Activated CD4-positive, alpha-beta T cell treated with anti-CD3 and anti-CD28 coated beads for 48 hours (primary cell): ENCODE results near the gene CAMK1.

Experiments used
- DNase-seq: peaks from one replicate; pipeline ENCODE4 v3.0.0-alpha.2; 2020

The CAMK1 gene

DNA sequence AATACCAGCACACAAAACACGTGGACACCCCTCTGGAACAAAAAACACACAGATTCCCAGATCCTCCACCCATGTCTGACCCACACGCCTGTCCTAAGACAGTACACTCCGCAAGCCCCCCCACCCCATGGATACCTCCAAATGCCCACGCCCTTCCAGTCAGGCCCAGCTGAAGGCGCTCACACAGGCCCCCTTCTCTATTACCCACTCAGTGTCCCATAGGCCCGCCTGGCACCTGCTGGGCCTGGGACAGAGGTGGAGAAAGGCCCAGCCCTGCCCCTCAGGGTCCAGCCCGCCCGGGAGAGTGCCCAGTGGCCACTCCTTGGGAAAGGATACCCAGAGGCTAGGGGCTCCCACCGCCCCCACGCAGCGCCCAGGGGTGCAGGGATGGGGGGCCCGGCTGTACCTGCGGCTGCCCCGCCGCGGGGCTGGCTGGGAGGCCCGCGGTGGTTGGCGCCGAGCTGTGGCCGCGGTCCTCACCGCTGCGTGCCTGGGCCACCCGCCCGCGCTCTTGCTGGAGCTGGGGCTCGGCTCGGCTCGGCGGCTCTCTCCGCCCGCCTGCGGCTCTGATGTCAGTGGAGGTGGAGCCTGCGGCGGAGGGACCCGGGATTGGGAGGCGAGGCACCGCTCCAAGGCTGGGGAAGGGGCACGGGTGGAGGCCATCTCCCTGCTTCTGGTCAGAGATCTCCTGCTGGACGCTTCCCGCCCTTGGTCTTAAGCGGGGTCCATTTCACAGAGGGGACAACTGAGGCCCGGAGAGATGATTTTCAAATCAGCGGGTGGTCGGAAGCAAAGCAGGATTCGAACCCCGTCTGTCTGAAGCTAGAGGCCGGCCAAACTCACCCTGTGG is at the start of gene CAMK1:
Gene CAMK1 (minus strand): TSS at position 522 of the 850 bp plus-strand sequence. CDS start 2,198 bp downstream, outside the sequence.
- peak; percentile 83 for DNase-seq

GRCh38 chr3:9818666-9819335 is 49.1 kb upstream of the CAMK1 start:
- no peak for DNase-seq

- no peak for DNase-seq
Observed at GRCh38 chr3:9817436-9817835, 47.7 kb upstream of the CAMK1 start.

GRCh38 chr3:9815986-9816385 is 46.2 kb upstream of the CAMK1 start:
- DNase-seq, result no peak

- DNase-seq, result no peak
Observed at GRCh38 chr3:9812870-9813483, 43.2 kb upstream of the CAMK1 start.

GRCh38 chr3:9810846-9811245 is 41.1 kb upstream of the CAMK1 start:
- no peak for DNase-seq

DNA sequence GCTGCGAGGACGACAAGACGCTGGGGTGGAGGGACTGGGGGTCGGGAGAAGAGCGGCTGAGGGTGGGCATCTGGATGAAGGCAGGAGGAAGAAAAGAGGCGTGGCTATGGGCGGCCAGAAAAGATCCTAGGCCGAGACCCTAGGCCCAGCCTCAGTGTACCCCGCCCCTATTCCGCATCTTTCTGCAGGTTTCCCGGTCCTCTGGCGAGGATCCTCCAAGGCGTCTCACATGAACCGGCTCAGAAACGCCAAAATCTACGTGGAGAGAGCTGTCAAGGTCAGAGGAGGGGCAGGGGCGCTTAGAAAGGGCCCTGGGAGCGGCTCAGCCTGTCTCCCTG is 40.7 kb upstream of the CAMK1 start:
- no peak for DNase-seq

DNA sequence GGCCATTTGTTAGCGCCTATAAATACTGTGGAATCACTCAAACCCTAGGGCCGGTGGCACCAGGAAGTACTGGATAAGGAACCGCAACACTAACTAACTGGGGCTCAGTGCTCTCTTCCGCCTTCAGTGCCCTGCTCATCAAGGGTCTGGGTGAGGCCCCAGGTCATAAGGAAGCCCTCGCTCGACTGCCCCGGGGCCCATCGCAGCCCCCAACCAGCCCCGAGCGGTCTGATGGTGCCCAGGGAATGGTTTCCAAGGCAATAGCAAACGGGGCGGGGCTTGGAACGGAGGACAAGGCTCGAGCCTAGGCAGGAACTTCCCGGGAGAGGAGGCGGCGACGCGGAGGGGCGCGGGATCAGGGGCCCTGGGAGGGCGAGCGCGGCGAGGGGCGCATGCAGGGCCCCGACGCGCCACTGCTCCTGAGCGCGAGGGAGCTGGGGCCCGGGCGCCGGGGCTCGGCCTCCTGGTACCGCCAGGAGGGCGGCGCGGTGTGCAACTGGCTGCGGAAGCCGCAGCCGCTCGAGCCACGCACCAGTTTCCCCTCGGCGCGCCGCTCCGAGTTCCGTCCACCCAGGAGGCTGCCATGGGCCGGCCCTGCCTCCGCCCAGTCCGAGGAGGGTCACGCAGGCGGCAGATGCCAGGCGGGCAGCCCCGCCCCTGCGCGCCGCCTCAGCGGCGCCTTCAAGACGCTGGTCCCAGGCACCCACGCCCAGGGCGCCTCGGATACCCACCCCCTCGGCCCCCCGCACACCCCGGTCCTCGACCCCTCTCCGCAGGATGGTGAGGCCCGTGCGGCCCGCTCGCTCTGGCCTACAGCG is 40.1 kb upstream of the CAMK1 start, which contains the start of gene TTLL3:
Gene TTLL3 (plus strand): TSS at position 648 of the 818 bp plus-strand sequence. CDS start 400 bp downstream, outside the sequence.
- DNase-seq, result peak; percentile 54

GRCh38 chr3:9809239-9809614 is 39.5 kb upstream of the CAMK1 start:
- peak; percentile 25 for DNase-seq

DNA sequence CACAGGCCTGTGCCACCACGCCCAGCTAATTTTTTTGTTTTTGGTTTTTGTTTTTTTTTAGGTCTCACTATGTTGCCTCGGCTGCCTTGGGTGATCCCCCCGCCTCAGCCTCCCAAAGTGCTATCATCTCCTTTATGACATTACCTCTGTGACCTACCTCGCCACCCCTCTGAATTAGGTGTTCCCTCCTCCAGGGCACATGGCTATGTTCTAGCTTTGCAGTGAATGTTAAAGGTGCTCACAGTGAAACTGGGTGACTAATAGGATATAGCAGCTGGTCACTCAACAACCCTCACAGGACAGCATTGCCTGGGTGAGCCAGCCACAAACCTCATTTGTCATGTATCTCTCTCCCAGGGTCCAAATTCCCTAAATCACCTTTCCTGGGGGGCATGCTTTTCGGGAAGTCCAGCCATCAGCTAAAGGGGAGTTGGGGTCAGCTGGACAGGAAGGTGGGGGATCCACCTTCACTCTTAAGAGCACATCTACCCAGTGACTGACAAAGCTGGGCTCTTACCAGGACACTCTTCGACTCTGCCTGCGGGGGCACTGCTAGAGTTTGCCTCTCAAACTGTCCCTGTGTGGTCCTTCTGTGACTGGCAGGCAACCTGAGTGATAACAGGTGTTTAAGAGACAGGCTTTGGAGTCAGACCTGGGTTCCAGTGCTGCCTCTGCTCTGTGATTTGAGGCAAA is 38.7 kb upstream of the CAMK1 start:
- DNase-seq, result peak; percentile 75

DNA sequence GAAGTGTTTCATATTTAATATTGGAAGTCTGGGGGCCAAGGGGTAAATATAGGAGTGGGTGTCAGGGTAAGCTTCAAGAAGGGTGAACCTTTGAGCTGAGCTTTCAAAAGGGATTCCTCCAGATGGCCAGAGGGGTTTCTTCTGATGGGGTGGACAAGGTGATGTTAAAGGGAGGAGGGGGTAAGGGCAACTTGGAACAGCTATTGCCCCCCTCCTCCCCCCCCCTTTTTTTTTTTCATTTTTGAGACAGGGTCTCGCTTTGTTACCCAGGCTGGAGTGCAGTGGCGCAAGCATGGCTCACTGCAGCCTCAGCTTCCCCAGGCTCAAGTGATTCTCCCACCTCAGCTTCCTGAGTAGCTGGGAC is 38.2 kb upstream of the CAMK1 start:
- no peak for DNase-seq

- no peak for DNase-seq
Observed at GRCh38 chr3:9806688-9807589, 37.2 kb upstream of the CAMK1 start.

GRCh38 chr3:9806137-9806536 is 36.4 kb upstream of the CAMK1 start:
- no peak for DNase-seq

- DNase-seq, result no peak
Observed at GRCh38 chr3:9804996-9805395, 35.2 kb upstream of the CAMK1 start.

DNA sequence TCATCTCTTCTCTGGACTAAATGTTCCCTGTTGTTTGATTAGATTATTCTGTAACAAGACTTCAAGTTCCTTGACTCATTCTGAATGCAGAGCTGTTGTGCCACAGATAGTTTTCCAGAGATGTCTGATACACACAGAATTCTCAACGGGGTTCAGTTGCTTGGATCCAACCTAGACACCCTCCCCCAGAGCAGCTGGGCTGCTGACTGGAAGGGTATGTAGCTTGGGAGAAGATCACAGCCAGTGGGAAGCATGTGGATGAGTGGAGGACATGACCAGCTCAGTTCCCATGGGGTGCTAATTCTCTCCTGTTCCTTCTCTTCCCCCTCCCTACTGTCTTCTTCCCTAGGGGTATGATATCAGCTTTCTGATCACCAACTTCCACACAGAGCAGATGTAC is 33.7 kb upstream of the CAMK1 start:
- no peak for DNase-seq

- DNase-seq, result no peak
Observed at GRCh38 chr3:9800529-9800928, 30.8 kb upstream of the CAMK1 start.

- DNase-seq, result no peak
Observed at GRCh38 chr3:9797196-9797945, 27.6 kb upstream of the CAMK1 start.

DNA sequence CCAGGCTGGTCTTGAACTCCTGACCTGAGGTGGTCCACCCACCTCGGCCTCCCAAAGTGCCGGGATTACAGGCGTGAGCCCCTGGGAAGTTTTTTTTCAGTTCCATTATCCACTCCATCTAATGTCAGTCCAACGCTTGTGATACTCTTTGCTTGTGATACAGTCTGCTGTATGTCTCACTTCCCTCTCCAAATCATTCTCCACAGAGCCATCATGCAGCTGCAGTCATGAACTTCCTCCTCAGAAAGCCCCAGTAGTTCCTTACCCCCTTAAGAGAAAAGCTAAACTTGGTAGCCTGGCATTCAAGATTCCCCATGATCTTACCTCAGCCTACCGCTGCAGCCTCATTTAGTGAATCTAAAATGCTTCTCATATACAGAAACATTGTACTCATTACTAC is 25.5 kb upstream of the CAMK1 start:
- no peak for DNase-seq

DNA sequence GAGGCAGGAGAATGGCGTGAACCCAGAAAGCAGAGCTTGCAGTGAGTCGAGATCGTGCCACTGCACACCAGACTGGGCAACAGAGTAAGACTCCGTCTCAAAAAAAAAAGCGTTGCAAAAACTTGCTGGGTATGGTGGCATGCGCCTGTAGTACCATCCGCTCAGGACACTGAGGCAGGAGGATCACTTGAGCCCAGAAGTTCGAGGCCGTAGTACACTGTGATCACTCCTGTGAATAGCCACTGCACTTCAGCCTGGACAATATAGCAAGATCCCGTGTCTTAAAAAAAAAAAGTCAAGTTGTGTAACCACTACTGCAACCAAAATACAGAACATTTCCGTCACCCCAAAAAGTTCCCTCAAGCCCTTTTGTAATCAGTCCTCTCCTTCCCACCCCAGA is 24.7 kb upstream of the CAMK1 start:
- DNase-seq, result no peak

DNA sequence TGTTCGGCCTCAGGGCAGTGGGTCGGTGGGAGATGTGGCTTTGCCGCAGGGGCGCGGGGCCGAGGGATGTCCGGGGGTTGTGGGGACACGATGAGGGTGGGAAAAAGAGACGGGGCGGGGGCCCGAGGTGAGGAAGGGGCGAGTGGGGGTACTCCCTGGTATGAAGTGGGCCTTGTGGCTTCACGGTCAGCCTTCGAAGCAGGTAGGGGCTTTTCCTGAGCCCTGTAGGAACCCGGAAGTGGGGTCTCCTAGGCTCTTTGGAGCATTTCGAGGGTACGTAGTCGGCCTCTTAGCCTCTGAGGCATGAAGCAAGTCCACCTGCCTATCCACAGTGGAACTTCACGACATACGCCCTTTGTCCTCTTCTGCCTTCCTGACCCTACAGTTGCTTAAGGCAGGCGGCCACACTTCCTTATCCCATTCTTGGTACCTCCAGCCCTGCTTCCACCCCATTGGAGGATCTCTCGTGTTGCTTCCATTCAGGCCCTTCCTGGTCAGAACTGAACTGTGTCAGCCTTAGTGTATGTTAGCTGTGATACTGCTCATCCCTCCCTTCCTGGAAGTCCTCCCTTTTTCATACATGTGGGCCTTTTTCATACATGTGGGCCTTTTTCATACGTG is 23.5 kb upstream of the CAMK1 start:
- peak; percentile 50 for DNase-seq
